Right forelimb (tissue), 1 donor: ENCODE measurements around the gene LRRC42.
"Not testable (repeated sequence)": the region's sequence is repeated elsewhere in the genome, so short reads cannot be mapped to it uniquely, and the experiment has no call there.

Source experiments
- DNase-seq: peaks from one replicate; pipeline ENCODE4 v3.0.0-alpha.2; 2018

The LRRC42 gene

DNA sequence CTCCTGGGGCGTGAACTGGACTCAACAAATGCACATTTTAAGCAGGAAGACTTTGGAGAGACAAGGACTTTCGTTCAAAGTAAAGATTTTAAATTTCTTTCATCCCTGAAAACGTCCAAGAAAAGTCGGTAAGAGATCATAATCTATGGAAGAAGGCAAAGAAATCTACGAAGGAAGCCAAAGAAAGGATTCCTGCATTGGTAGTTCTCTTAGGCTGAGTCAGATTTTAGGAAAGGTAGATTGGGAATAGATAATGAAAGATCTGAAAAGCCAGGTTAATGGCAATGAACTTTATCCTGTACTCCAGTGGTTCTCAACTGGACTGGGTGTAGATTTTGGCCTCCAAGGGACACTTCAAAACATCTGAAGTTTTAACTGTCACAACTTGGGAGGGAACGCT lies 3.1 kb upstream of the LRRC42 start:
- no peak for DNase-seq

GRCh38 chr1:53943490-53944043 lies 2.6 kb upstream of the LRRC42 start:
- no peak for DNase-seq

GRCh38 chr1:53944469-53945182 lies 1.5 kb upstream of the LRRC42 start:
- DNase-seq: no peak

DNA sequence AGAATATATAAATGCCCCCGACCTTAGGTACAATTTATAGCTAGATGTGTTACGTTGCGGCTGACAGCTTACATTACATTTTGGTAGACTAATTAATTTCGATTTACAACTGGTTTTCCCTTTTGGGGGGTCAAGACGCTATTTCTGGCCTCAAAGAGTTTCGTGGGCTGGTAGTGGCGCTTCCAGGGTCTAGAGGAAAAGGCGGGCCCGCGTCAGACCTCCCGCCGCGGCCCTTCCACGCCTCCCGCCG lies 1.0 kb upstream of the LRRC42 start:
- no peak for DNase-seq

GRCh38 chr1:53945433-53946251 lies 508 bp upstream of the LRRC42 start, which contains the start of gene IFT25:
IFT25 (minus strand) TSS chr1:53945699; CDS start chr1:53940082, 5,617 bp downstream.
- DNase-seq: peak; percentile 100

DNA sequence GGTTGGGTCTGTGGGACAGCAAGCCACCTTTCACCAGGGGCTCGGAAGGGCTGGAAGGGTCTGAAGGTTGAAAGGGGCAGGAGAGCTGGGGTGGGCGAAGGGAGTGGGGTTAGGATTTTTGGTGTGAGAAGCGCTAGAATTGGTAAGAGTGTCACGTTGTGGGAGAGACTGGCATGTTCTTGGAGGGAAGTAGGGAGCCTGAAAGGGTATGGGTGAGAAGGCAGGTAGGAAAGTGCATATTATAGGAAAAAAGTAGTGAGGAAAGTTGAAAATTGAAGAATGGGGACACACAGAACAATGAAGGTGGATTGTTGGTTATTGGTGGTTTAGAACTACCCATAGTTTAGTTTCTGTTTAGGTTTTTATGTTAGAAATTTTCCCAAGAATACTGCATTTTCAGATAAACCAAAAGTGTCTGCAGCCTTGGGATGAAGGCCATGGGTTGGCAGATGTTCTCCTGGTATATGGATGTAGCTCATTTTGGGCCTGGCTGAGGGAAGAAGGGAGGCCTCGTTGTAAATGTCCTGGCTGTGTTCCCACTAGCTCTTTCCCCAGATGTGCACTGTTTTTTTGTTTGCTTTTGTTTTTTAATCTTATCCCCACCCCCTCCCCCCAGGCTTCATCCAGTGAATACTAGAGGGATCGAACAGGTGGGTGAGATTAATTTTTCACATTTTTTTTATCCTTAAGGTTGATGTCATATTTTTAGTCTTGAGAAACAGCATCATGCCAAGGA lies 1.2 kb downstream of the LRRC42 start:
- no peak for DNase-seq

GRCh38 chr1:53948291-53948690 lies 2.1 kb downstream of the LRRC42 start:
- no peak for DNase-seq

GRCh38 chr1:53949023-53949990 lies 3.2 kb downstream of the LRRC42 start:
- DNase-seq: no peak

- DNase-seq: no peak
These were observed 5.5 kb downstream of the LRRC42 start for GRCh38 chr1:53951697-53952096.

DNA sequence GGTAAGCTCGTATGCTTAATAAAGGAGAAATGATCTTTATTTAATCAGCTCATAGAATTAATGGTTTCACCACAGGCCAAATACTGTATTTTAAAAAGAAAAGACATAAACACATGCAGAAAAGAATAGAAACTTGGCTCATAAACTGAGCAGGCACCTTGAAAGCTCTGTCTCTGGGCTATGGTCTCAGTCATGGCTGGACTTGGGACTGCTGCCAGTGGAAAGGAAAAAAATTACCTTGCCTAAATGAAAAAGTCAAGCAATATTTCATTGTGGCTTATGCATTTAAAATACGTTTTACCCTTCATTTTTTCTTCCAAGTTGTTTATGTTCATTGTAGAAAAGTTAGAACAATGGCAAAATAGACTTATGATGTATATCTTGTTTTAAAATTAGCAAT lies 8.0 kb downstream of the LRRC42 start:
- DNase-seq: no peak

GRCh38 chr1:53956308-53957168 lies 10.4 kb downstream of the LRRC42 start:
- DNase-seq: no peak

GRCh38 chr1:53957194-53957818 lies 11.2 kb downstream of the LRRC42 start:
- no peak for DNase-seq

DNA sequence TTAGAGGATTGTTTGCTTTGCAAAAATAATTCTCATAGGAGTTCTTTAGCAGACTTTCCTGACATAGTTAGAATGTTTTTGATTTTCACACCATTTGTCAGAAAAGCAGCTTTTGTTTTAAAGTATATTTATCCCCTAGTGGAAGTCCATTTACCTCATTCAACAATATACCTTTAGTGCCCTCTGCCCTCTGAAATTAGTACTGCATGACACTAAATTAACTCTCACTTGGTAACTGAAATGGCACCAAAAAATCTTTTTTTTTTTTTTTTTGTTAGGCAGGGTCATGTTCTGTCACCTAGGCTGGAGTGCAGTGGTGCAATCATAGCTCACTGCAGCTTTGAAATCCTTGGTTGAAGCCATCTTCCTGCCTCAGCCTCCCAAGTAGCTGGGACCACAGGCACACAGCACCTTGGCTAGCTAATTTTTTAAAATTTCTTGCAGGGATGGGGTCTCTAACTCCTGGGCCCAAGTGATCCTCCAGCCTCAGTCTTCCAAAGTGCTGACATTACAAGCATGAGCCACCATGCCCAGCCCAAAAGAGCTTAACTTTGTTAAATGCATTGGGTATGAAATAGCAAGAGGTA lies 13.6 kb downstream of the LRRC42 start:
- DNase-seq: no peak

GRCh38 chr1:53962395-53962794 lies 16.2 kb downstream of the LRRC42 start:
- DNase-seq: no peak

DNA sequence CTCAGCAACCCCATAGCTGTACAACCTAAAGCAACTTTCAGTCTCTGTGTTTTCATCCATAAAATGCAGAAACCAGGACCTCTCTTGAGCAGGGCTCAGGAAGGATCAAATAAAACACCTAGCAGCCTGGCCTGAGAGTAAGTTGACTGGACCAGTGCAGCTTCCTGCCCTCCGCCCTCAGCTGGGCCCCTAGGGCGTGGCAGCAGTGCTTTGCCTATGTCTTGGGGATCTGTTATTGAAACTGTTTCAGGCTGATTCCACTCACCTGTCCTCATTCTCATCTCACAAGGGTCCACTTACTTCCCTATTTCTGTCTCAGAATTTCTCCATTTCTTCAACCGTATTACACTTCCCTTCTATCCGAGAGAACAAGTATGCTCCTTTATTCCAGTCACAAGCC lies 17.3 kb downstream of the LRRC42 start:
- DNase-seq: no peak

DNA sequence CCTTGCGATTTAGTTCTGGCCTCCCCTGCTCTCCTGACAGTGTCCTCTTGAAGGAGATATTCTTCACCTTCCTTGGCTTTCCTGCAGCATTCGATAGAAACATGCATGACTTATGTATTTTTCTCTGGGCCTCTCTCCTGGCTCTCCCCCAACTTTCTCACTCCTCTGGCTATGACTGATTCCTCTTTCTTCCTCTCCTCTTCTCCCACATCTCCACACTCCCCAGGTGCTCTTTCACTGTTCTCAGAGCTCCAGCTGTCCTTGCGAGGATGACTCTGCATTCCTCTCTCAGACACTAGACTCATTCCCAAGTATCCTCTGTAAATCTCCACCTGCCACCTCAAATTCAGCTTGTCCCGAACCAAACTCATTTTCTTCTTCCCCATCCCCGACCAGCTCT lies 18.0 kb downstream of the LRRC42 start:
- DNase-seq: no peak

DNA sequence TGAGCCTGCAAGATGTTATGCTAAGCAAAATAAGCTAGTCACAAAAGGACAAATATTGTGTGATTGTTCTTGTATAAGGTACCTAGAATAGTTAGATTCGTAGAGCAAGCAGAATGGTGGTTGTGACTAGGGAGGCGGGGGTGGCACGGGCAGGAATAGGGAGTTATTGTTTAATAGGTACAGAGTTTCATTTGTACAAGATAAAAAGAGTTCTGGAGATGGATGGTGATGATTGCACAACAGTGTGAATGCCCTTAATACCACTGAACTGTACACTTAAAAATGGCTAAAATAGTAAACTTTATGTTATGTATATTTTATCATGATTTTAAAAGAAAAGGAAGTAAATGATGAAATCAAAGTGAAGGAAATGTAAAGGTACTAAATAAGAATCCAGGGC lies 20.6 kb downstream of the LRRC42 start:
- no peak for DNase-seq

DNA sequence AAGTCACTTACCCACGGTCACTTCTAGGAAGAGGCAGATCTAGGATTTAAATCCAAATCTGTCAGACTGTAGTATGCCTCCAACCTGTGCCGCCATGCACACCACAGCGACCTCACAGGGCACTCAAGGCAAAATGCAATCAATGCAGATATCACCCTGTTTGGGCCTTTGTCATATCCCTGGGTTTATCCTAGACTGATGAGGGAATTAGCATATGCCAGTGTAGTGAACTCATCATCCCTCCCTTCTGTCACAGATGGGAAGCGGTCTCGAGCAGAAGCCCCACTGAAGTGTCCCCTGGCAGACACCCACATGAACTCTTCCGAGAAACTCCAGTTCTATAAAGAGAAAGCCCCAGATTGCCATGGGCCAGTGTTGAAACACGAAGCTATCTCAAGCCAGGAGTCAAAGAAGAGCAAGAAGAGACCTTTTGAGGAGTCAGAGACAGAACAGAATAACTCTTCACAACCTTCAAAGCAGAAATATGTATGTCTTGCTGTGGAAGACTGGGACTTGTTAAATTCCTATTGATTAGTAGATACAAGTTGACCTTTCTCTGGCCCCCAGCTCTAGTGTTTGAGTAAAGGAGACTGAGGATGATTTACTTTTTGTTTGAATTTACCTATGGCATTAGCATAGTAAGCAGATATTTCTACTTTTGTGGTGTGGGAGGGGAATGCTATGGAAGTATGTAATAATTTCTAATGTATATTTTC lies 21.4 kb downstream of the LRRC42 start:
- DNase-seq: no peak

GRCh38 chr1:53968125-53968513 lies 22.0 kb downstream of the LRRC42 start:
- no peak for DNase-seq

DNA sequence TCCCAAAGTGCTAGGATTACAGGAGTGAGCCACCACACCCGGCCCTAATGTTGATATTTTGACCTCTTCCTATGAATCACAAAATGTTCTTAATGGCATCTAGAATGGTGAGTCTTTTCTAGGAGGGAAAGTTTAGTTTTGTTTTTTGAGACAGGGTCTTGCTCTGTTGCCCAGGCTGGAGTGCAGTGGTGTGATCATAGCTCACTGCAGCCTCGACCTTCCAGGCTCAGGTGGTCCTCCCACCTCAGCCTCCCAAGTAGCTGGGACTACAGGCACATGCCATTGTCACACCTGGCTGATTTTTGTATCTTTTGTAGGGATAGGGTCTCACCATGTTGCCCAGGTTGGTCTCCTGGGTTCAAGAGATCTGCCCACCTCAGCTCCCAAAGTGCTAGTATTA lies 23.2 kb downstream of the LRRC42 start:
- DNase-seq: not testable (repeated sequence)
